IMR-90 (cell line): ENCODE measurements around the gene NCAPG2.

Experiments
- BHLHE40 ChIP-seq: fragments of 150-350 bp; IDR thresholded peaks from 2 replicates; pipeline ENCODE4 v1.6.1; 2016; ENCODE audit warnings: mild to moderate bottlenecking, low read depth, low read length
- MAFK ChIP-seq: IDR thresholded peaks from 2 replicates; pipeline ENCODE4 v1.6.1; 2012; ENCODE audit warnings: low read depth, low read length, improper control_type of control experiment
- POLR2A ChIP-seq: IDR thresholded peaks from 2 replicates; pipeline ENCODE4 v1.6.1; 2012; ENCODE audit warnings: mild to moderate bottlenecking, low read depth, low read length
- RAD21 ChIP-seq: IDR thresholded peaks from 2 replicates; pipeline ENCODE4 v1.6.1; 2012; ENCODE audit warnings: low read length, improper control_type of control experiment
- SMC3 ChIP-seq: fragments of 150-350 bp; IDR thresholded peaks from 2 replicates; pipeline ENCODE4 v1.6.1; 2016; ENCODE audit warnings: low read depth, mild to moderate bottlenecking, antibody characterized with exemption, low read length, moderate library complexity
- TF ChIP-seq, protein P1 (sequence below): conservative IDR thresholded peaks from 2 replicates; pipeline ENCODE4 v1.5.1; 2012; ENCODE audit warnings: mild to moderate bottlenecking, low read depth, low read length, improper control_type of control experiment
- TF ChIP-seq, protein P2 (sequence below): fragments of 150-350 bp; IDR thresholded peaks from 2 replicates; pipeline ENCODE4 v1.6.1; 2017; ENCODE audit warnings: mild to moderate bottlenecking, antibody characterized with exemption, low read length, low read depth

DNA sequence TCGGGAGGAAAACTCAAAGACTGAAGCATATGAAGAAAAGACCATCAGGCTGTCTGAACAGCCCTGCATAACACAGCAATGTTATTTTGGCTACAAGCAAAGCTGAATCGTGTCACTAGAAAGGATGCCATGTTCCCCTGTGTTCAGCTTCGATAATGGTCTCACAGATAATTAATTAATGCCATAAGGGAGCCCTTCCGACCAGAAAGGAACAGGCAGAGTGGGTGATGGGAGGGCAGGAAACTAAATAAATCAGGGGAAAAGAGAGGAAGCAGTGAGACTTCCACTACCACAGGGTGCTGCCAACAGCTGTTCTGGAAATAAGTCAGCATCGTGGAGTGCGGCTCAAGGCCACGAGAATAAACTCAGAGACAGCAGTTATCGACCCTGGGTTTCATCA lies 120.2 kb downstream of the NCAPG2 start:
- TF ChIP-seq MAFK: no peak
- no peak for TF ChIP-seq RAD21
- no peak for TF ChIP-seq POLR2A
- TF ChIP-seq, protein P1, sequence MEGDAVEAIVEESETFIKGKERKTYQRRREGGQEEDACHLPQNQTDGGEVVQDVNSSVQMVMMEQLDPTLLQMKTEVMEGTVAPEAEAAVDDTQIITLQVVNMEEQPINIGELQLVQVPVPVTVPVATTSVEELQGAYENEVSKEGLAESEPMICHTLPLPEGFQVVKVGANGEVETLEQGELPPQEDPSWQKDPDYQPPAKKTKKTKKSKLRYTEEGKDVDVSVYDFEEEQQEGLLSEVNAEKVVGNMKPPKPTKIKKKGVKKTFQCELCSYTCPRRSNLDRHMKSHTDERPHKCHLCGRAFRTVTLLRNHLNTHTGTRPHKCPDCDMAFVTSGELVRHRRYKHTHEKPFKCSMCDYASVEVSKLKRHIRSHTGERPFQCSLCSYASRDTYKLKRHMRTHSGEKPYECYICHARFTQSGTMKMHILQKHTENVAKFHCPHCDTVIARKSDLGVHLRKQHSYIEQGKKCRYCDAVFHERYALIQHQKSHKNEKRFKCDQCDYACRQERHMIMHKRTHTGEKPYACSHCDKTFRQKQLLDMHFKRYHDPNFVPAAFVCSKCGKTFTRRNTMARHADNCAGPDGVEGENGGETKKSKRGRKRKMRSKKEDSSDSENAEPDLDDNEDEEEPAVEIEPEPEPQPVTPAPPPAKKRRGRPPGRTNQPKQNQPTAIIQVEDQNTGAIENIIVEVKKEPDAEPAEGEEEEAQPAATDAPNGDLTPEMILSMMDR: no peak
- TF ChIP-seq, protein P2, sequence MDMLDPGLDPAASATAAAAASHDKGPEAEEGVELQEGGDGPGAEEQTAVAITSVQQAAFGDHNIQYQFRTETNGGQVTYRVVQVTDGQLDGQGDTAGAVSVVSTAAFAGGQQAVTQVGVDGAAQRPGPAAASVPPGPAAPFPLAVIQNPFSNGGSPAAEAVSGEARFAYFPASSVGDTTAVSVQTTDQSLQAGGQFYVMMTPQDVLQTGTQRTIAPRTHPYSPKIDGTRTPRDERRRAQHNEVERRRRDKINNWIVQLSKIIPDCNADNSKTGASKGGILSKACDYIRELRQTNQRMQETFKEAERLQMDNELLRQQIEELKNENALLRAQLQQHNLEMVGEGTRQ: no peak
- TF ChIP-seq SMC3: no peak
- TF ChIP-seq BHLHE40: no peak
